Stomach (tissue), 4 donors: ENCODE measurements around the gene DGKQ.

Source experiments
- EP300 ChIP-seq: sonication (generic); formaldehyde crosslinking; IDR thresholded peaks from one replicate; pipeline ENCODE4 v1.6.1; 2017; ENCODE audit warnings: antibody characterized with exemption
- POLR2A ChIP-seq, 4 donors: fragments of 450-650 bp; IDR thresholded peaks; one replicate each; pipeline ENCODE4 v1.6.1; 2016; ENCODE audit warnings: antibody characterized with exemption in 4 of 4, control low read depth in 2 of 4, mild to moderate bottlenecking in 1 of 4, moderate library complexity in 1 of 4

DNA sequence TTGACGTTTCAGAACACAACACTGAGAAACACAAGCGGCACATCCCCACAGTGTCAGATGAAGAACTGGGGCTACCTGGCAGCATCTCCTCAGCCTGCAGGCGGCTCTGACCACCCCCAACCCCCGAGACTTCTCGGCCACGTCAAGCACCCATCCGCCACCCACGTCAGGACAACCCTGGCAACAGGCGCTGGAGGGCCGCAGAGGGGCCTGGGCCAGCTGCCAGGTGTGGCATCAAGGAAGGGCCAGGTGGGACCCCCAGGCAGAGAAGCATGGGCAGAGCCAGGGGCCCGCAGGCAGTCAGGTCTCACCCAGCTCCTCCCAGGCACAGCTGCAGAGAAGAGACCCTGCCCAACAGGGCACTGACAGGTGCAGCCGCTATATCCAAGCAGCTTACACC, 63.5 kb downstream of the DGKQ start:
- TF ChIP-seq POLR2A (IDR thresholded peaks at IDR 0.05) (no peak), EP300 (no peak)
